ENCODE data around the gene PNPLA5.

DNA sequence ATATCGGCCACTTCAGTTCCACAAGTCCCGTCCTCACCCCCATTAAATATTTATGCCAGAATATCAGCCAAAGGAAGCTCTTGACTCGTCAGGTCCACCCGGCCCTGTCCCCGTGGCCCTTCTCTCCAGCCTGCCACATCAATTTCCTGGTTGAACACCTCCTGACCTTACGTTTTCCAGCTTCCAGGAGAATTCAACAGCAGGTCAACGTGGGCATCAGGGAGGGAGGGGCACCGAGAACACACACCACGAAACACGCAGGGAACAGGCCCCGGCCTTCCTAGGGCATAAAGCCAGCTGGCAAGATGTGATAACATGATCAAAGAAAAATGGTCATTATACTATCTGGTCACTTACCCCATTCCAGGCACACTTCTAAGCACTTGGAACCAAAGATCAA is 44.8 kb downstream of the PNPLA5 start:
- TF ChIP-seq REST (IDR thresholded peaks at IDR 0.05; ENCODE audit: low read depth) (no peak), EP300 (IDR thresholded peaks at IDR 0.05; ENCODE audit: borderline replicate concordance) (no peak), CREB1 (IDR thresholded peaks at IDR 0.05; ENCODE audit: low read depth) (no peak), FOXM1 (IDR thresholded peaks at IDR 0.05; ENCODE audit: borderline replicate concordance, low read depth) (no peak), RAD21 (IDR thresholded peaks at IDR 0.05; ENCODE audit: low read depth) (no peak), TEAD4 (IDR thresholded peaks at IDR 0.05) (no peak), YY1 (IDR thresholded peaks at IDR 0.05; ENCODE audit: low read depth) (no peak), ZBTB7A (IDR thresholded peaks at IDR 0.05; ENCODE audit: low read depth) (no peak), USF1 (IDR thresholded peaks at IDR 0.05) (no peak), NFIC (IDR thresholded peaks at IDR 0.05) (no peak), TCF12 (IDR thresholded peaks at IDR 0.05; ENCODE audit: low read depth) (no peak)
- TF ChIP-seq, protein P1, sequence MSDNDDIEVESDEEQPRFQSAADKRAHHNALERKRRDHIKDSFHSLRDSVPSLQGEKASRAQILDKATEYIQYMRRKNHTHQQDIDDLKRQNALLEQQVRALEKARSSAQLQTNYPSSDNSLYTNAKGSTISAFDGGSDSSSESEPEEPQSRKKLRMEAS (IDR thresholded peaks at IDR 0.05), result no peak

Data from Ishikawa (cell line).